Measurements from ENCODE around the gene CEP78. TPM values are rescaled to one million over a fixed set of nuclear protein-coding genes. Genes with fewer than 3 reads are reported as not detected.
"Not testable (repeated sequence)": the region's sequence is repeated elsewhere in the genome, so short reads cannot be mapped to it uniquely, and the experiment has no call there.

CEP78 gene
- total and polyA plus RNA-seq, 7 donors: 1.8 to 4.3 (median 3.0) TPM

DNA sequence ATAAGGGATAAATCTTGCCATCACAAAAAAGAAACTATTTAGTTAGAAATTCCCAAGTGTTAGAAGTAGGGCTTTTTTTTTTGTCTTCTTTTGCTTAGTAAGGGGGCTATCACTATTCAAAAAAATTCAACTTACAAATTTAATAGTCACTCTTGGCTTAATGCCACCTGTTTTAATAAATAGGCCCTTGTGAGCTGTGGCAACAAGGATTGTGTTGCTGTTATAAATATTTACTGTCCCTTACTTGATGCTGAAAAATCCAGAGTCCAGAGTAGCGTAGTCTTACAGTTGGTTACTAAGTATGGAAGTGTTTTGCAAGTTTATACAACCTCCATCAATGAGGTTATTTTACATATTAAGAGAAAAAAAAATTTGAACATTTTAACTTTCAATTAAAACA is 21.4 kb upstream of the CEP78 start:
- WGBS, 3 donors: 79 to 82% (median 81%) methylated on average over 1 of the region's 1 CpG
- Histone ChIP-seq H3K27ac (no peak overlapping the region), H3K4me3 (no peak overlapping the region), H3K9me3 (no peaks in the 10 kb centered on the region), H3K27me3 (ENCODE audit: insufficient read depth in 3 of 3, low read length in 2 of 3) (no peaks in the 10 kb centered on the region), H3K4me1 (no peaks in the 10 kb centered on the region), H3K36me3 (ENCODE audit: insufficient read depth in 1 of 2, low read depth in 1 of 2) (no peaks in the 10 kb centered on the region)
- ATAC-seq (no peak), DNase-seq (no peak)
- intact Hi-C loops (cut with DNase I): no loop called here
- TF ChIP-seq, protein P1, sequence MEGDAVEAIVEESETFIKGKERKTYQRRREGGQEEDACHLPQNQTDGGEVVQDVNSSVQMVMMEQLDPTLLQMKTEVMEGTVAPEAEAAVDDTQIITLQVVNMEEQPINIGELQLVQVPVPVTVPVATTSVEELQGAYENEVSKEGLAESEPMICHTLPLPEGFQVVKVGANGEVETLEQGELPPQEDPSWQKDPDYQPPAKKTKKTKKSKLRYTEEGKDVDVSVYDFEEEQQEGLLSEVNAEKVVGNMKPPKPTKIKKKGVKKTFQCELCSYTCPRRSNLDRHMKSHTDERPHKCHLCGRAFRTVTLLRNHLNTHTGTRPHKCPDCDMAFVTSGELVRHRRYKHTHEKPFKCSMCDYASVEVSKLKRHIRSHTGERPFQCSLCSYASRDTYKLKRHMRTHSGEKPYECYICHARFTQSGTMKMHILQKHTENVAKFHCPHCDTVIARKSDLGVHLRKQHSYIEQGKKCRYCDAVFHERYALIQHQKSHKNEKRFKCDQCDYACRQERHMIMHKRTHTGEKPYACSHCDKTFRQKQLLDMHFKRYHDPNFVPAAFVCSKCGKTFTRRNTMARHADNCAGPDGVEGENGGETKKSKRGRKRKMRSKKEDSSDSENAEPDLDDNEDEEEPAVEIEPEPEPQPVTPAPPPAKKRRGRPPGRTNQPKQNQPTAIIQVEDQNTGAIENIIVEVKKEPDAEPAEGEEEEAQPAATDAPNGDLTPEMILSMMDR (IDR thresholded peaks at IDR 0.05): no peak

DNA sequence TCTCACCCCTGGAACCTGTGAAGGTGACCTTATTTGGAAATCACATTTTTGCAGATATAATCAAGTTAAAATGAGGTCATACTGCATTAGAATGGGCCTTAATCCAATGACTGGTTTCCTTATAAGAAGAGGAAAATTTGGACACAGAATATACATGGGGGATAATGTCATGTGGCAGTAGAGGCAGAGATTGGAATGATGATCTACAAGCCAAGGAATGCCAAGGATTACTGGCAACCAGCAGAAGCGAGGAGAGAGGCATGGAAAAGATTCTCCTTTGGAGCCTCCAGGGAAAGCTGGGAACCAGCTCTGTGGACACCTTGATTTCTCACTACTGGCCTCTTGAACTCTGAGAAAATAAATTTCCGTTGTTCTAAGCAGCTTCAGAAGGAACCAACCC is 20.2 kb upstream of the CEP78 start:
- no peak overlapping the region for H3K27ac ChIP-seq
- H3K4me3 ChIP-seq: no peak overlapping the region
- intact Hi-C loops (cut with DNase I): no loop called here
- DNase-seq: no peak
- TF ChIP-seq, protein P1 (IDR thresholded peaks at IDR 0.05): no peak
- 79 to 86% (median 82%) methylated on average over 2 of the region's 2 CpGs for WGBS, 3 donors
- H3K27me3 ChIP-seq (ENCODE audit: insufficient read depth in 3 of 3, low read length in 2 of 3): no peaks in the 10 kb centered on the region
- no peaks in the 10 kb centered on the region for H3K36me3 ChIP-seq (ENCODE audit: insufficient read depth in 1 of 2, low read depth in 1 of 2)
- H3K4me1 ChIP-seq: no peaks in the 10 kb centered on the region
- no peaks in the 10 kb centered on the region for H3K9me3 ChIP-seq
- no peak for ATAC-seq

DNA sequence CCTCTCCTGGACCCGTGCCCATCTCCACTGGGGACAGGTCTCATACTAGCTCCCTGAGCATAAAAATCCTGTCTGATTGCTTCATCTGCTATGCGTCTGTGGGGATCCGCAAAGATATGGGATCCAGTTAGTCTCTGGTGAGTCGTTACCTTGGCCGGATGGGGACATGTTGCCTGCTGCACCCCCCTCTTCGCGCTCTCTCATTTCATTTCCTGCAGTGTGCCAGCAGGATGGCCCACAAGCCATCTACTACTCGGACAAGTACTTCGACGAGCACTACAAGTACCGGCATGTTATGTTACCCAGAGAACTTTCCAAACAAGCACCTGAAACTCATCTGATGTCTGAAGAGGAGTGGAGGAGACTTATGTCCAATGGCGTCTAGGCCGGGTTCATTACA is 17.0 kb upstream of the CEP78 start:
- 85 to 88% (median 86%) methylated on average over 13 of the region's 13 CpGs for WGBS, 3 donors

GRCh38 chr9:78221425-78221824 is 14.4 kb upstream of the CEP78 start:
- TF ChIP-seq, protein P1 (IDR thresholded peaks at IDR 0.05): no peak
- WGBS, 3 donors: 26 to 38% (median 28%) methylated on average over 2 of the region's 2 CpGs
- Histone ChIP-seq H3K9me3 (no peaks in the 10 kb centered on the region), H3K27me3 (ENCODE audit: insufficient read depth in 3 of 3, low read length in 2 of 3) (no peaks in the 10 kb centered on the region), H3K27ac (no peak overlapping the region), H3K4me3 (no peak overlapping the region), H3K36me3 (ENCODE audit: insufficient read depth in 1 of 2, low read depth in 1 of 2) (no peaks in the 10 kb centered on the region), H3K4me1 (no peaks in the 10 kb centered on the region)
- ATAC-seq (no peak), DNase-seq (no peak)
- intact Hi-C loops (cut with DNase I): no loop called here

More for the DNA sequence above, 17.0 kb upstream of the CEP78 start:
- H3K36me3 ChIP-seq (ENCODE audit: insufficient read depth in 1 of 2, low read depth in 1 of 2): no peaks in the 10 kb centered on the region
- TF ChIP-seq, protein P1 (IDR thresholded peaks at IDR 0.05): no peak
- DNase-seq (no peak), ATAC-seq (no peak)
- no peaks in the 10 kb centered on the region for H3K9me3 ChIP-seq
- no peak overlapping the region for H3K27ac ChIP-seq
- H3K4me1 ChIP-seq: no peaks in the 10 kb centered on the region
- H3K27me3 ChIP-seq (ENCODE audit: insufficient read depth in 3 of 3, low read length in 2 of 3): no peaks in the 10 kb centered on the region
- intact Hi-C loops (cut with DNase I): no loop called here
- no peak overlapping the region for H3K4me3 ChIP-seq

- H3K9me3 ChIP-seq; H3K4me3 ChIP-seq; intact Hi-C loops (cut with DNase I); H3K36me3 ChIP-seq (ENCODE audit: insufficient read depth in 1 of 2, low read depth in 1 of 2); ATAC-seq; H3K4me1 ChIP-seq; H3K27ac ChIP-seq; H3K27me3 ChIP-seq (ENCODE audit: insufficient read depth in 3 of 3, low read length in 2 of 3); DNase-seq: not testable (repeated sequence)
- 82 to 86% (median 82%) methylated on average over 3 of the region's 3 CpGs for WGBS, 3 donors
These were observed 14.0 kb upstream of the CEP78 start for GRCh38 chr9:78221841-78222240.
